ENCODE measurements around the gene FAM149A. TPM values are rescaled to one million over a fixed set of nuclear protein-coding genes. Genes with fewer than 3 reads are reported as not detected.
A peak's percentile ranks its signal among the peaks of the same experiment; 100 is the strongest.

Gene FAM149A
- total RNA-seq, 1 experiment from 2014 or later: 14.6 TPM

DNA sequence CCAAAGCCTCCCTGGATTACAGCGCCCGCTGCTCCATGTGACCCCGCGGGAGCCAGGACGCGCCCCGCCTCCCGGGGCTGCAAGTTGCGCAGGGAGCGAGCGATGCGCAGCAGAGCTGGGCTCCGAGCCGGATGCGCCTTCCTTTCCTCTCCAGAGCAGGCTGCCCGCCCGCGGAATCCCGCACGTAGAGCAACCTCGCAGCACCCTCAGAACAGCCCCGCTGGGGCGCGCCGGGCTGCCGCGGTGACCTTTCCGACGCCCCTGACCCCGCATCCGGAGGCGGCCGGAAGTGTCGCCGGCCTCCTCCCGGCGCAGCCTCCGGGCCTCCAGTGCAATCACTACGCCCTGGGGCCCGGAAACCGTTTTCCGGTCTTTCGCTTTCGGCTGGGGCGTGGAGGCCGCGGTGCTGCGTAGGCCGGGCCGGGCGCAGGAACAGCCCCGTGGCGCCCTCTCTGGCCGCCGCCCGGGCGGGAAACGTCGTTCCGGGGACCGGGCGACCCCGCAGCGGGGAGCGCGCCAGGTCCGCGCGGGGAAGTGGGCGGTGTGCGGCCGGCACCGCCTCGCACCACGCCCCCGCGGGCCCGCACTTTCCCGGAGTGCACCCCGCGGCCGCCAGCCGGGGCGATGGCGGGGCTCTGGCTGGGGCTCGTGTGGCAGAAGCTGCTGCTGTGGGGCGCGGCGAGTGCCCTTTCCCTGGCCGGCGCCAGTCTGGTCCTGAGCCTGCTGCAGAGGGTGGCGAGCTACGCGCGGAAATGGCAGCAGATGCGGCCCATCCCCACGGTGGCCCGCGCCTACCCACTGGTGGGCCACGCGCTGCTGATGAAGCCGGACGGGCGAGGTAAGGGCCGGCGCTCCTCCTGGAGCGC lies 86.9 kb downstream of the FAM149A start, which contains the start of gene CYP4V2 (continued):
- TF ChIP-seq USF1 (CRISPR knock-in tag; IDR thresholded peaks at IDR 0.05): peak; percentile 73
- 0 out of 2 replicates have a peak, but pooled peaks have one; percentile 47 for TF ChIP-seq RELA (CRISPR knock-in tag; IDR thresholded peaks at IDR 0.05; ENCODE audit: borderline replicate concordance)
- 0 out of 2 replicates have a peak, but pooled peaks have one; percentile 55 for TF ChIP-seq ZNF138 (CRISPR knock-in tag; conservative IDR thresholded peaks at IDR 0.05)
- peak; percentile 3; the same call in 1 of the 2 replicates for TF ChIP-seq ZNF121 (CRISPR knock-in tag; IDR thresholded peaks at IDR 0.05)
- TF ChIP-seq CREM (CRISPR knock-in tag; IDR thresholded peaks at IDR 0.05): peak; percentile 58; the same call in 1 of the 2 replicates
- 0 out of 2 replicates have a peak, but pooled peaks have one; percentile 12 for TF ChIP-seq ZNF219 (CRISPR knock-in tag; IDR thresholded peaks at IDR 0.05; ENCODE audit: borderline replicate concordance)
- peak; percentile 45; the same call in 1 of the 2 replicates for TF ChIP-seq TP53 (CRISPR knock-in tag; IDR thresholded peaks at IDR 0.05)
- no peak for TF ChIP-seq NR2C2 (CRISPR knock-in tag; IDR thresholded peaks at IDR 0.05)
- no peak for TF ChIP-seq AR (CRISPR knock-in tag; IDR thresholded peaks at IDR 0.05)
- peak; percentile 24; the same call in 1 of the 2 replicates for TF ChIP-seq PRDM15 (CRISPR knock-in tag; IDR thresholded peaks at IDR 0.05)
- TF ChIP-seq IRF2 (CRISPR knock-in tag; IDR thresholded peaks at IDR 0.05; ENCODE audit: borderline replicate concordance, low read depth): no peak
- TF ChIP-seq GTF2I (CRISPR knock-in tag; conservative IDR thresholded peaks at IDR 0.05): no peak
- TF ChIP-seq, protein P1, sequence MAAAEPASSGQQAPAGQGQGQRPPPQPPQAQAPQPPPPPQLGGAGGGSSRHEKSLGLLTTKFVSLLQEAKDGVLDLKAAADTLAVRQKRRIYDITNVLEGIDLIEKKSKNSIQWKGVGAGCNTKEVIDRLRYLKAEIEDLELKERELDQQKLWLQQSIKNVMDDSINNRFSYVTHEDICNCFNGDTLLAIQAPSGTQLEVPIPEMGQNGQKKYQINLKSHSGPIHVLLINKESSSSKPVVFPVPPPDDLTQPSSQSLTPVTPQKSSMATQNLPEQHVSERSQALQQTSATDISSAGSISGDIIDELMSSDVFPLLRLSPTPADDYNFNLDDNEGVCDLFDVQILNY (CRISPR knock-in tag; IDR thresholded peaks at IDR 0.05): peak; percentile 86; the same call in 1 of the 2 replicates
- no peak for TF ChIP-seq ELF4 (CRISPR knock-in tag; IDR thresholded peaks at IDR 0.05; ENCODE audit: low read depth)
- no peak for TF ChIP-seq HMGA2 (CRISPR knock-in tag; IDR thresholded peaks at IDR 0.05)
- TF ChIP-seq MXD4 (CRISPR knock-in tag; IDR thresholded peaks at IDR 0.05; ENCODE audit: borderline replicate concordance): 0 out of 2 replicates have a peak, but pooled peaks have one; percentile 53
- TF ChIP-seq TEAD1 (CRISPR knock-in tag; IDR thresholded peaks at IDR 0.05): peak; percentile 9; the same call in 1 of the 2 replicates

All from WTC11 (cell line).